Measurements from ENCODE around the gene IL23R. TPM values are rescaled to one million over a fixed set of nuclear protein-coding genes. Genes with fewer than 3 reads are reported as not detected.

IL23R gene
- total RNA-seq, 1 donor from 2014 or later: not detected

GRCh38 chr1:67239738-67240137 is 73.5 kb downstream of the IL23R start:
- Mint-ChIP-seq H3K27me3 (ENCODE audit: unreplicated experiment) (no peaks in the 10 kb centered on the region), H3K27ac (ENCODE audit: unreplicated experiment) (no peak overlapping the region), H3K9me3 (ENCODE audit: unreplicated experiment) (no peaks in the 10 kb centered on the region), H3K36me3 (ENCODE audit: low read depth, unreplicated experiment) (no peaks in the 10 kb centered on the region), H3K4me3 (ENCODE audit: unreplicated experiment) (no peak overlapping the region), H3K4me1 (ENCODE audit: unreplicated experiment) (no peaks in the 10 kb centered on the region)
- TF ChIP-seq CTCF (IDR thresholded peaks at IDR 0.05; ENCODE audit: unreplicated experiment): no peak
- DNase-seq (ENCODE audit: low spot score): no peak

- no peak overlapping the region for H3K27ac Mint-ChIP-seq (ENCODE audit: unreplicated experiment)
- DNase-seq (ENCODE audit: low spot score): no peak
These were observed 75.0 kb downstream of the IL23R start for GRCh38 chr1:67241200-67241746.

GRCh38 chr1:67242016-67242415 is 75.8 kb downstream of the IL23R start:
- Mint-ChIP-seq H3K4me1 (ENCODE audit: unreplicated experiment) (no peaks in the 10 kb centered on the region), H3K36me3 (ENCODE audit: low read depth, unreplicated experiment) (no peaks in the 10 kb centered on the region), H3K27ac (ENCODE audit: unreplicated experiment) (no peak overlapping the region), H3K27me3 (ENCODE audit: unreplicated experiment) (no peaks in the 10 kb centered on the region), H3K4me3 (ENCODE audit: unreplicated experiment) (no peak overlapping the region), H3K9me3 (ENCODE audit: unreplicated experiment) (no peaks in the 10 kb centered on the region)
- no peak for TF ChIP-seq CTCF (IDR thresholded peaks at IDR 0.05; ENCODE audit: unreplicated experiment)
- DNase-seq (ENCODE audit: low spot score): no peak

More at GRCh38 chr1:67241200-67241746, 75.0 kb downstream of the IL23R start:
- no peaks in the 10 kb centered on the region for H3K4me1 Mint-ChIP-seq (ENCODE audit: unreplicated experiment)
- H3K9me3 Mint-ChIP-seq (ENCODE audit: unreplicated experiment): no peaks in the 10 kb centered on the region
- H3K36me3 Mint-ChIP-seq (ENCODE audit: low read depth, unreplicated experiment): no peaks in the 10 kb centered on the region
- H3K27me3 Mint-ChIP-seq (ENCODE audit: unreplicated experiment): no peaks in the 10 kb centered on the region
- TF ChIP-seq CTCF (IDR thresholded peaks at IDR 0.05; ENCODE audit: unreplicated experiment): no peak
- H3K4me3 Mint-ChIP-seq (ENCODE audit: unreplicated experiment): no peak overlapping the region

GRCh38 chr1:67250051-67250653 is 83.9 kb downstream of the IL23R start:
- Mint-ChIP-seq H3K27me3 (ENCODE audit: unreplicated experiment) (no peaks in the 10 kb centered on the region), H3K9me3 (ENCODE audit: unreplicated experiment) (peaks cover 15% of the 10 kb centered on the region), H3K4me1 (ENCODE audit: unreplicated experiment) (no peaks in the 10 kb centered on the region), H3K4me3 (ENCODE audit: unreplicated experiment) (no peak overlapping the region), H3K36me3 (ENCODE audit: low read depth, unreplicated experiment) (peaks cover 4% of the 10 kb centered on the region), H3K27ac (ENCODE audit: unreplicated experiment) (no peak overlapping the region)
- TF ChIP-seq CTCF (IDR thresholded peaks at IDR 0.05; ENCODE audit: unreplicated experiment): no peak
- DNase-seq (ENCODE audit: low spot score): no peak
